GM18508 (cell line): Measurements from ENCODE around the gene ROR1.

Source experiments
- ATAC-seq: cut with Tn5 transposase; IDR thresholded peaks from one replicate; pipeline ENCODE4 v1.9.1; 2021; ENCODE audit warnings: moderate number of reproducible peaks; ENCODE audit not compliant: insufficient read depth, unreplicated experiment

ROR1 gene

GRCh38 chr1:64228167-64228957, 454.5 kb downstream of the ROR1 start:
- ATAC-seq, result no peak

- no peak for ATAC-seq
Measured at GRCh38 chr1:64229307-64229706, 455.5 kb downstream of the ROR1 start.
